ENCODE data around the gene TRAPPC1.

Gene TRAPPC1

DNA sequence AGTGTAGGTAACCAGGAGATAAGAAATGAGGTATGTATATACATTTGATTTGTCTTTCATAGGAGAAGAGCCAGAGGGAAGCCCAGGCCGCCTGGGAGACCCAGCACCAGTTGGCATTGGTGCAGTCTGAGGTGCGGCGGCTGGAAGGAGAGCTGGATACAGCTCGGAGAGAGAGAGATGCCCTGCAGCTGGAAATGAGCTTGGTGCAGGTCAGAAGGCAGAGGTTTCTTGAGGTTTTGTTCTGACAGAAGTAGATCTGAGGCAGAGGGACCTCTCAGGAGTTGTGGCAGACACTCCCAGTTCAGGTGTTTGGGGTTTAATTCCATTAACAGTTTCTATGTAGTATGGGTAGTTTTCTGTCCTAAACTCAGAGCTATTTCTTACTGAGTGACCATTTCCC is 8.3 kb upstream of the TRAPPC1 start:
- no peak for DNase-seq

GRCh38 chr17:7935859-7936258 is 4.1 kb upstream of the TRAPPC1 start:
- no peak for DNase-seq

DNA sequence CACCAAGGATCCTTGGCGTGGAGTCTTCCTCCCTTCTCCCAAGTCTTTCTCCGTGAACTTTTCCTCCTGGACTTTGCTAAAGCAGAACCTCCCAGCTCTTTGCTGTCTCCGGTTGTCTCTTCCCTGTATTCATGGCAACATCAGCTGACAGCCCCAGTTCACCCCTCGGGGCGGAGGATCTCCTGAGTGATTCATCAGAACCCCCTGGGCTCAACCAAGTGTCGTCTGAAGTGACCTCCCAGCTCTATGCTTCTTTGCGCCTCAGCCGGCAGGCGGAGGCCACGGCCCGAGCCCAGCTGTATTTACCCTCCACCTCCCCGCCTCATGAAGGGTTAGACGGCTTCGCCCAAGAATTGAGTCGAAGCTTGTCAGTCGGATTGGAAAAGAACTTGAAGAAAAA is 1.2 kb upstream of the TRAPPC1 start:
- DNase-seq, result no peak

- DNase-seq, result no peak
These were observed 741 bp upstream of the TRAPPC1 start for GRCh38 chr17:7932483-7932891.

DNA sequence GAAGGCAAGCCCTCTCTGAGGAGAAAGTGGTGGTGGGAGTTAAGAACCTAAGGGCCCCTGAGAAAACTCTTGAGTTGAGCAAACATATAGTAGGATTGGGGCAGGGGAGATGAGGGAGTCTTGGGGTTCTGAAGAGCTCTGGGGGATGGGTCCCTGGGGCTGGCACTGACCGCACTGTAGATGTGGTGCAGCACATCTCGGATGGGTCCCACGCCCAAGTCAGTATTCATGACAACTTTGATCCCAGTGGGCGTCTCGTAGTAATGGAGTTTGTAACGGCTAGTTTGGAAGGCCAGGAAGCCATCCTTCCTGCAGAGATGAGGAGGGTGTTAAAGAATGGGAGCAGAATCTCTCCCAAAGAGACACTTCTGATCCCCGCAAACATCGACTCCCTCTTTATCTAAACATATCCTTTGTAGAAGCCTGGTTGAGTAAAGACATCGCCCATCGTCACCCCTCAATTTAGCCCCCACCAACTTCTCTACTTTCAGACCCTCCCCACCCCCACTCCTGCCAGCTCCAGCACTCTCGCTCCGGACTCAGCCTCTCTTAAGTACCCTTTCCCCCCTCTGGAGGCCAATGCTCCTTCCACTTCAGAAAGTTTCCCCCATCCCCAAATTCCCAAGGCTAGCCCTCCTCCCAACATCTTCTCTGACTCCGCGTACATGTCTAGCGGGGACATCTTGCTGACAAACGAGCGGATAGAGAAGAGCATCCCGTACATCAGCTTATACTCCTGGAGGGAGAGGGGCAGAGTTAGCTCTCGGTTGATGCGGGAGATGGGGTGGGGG is 710 bp downstream of the TRAPPC1 start:
- no peak for DNase-seq

DNA sequence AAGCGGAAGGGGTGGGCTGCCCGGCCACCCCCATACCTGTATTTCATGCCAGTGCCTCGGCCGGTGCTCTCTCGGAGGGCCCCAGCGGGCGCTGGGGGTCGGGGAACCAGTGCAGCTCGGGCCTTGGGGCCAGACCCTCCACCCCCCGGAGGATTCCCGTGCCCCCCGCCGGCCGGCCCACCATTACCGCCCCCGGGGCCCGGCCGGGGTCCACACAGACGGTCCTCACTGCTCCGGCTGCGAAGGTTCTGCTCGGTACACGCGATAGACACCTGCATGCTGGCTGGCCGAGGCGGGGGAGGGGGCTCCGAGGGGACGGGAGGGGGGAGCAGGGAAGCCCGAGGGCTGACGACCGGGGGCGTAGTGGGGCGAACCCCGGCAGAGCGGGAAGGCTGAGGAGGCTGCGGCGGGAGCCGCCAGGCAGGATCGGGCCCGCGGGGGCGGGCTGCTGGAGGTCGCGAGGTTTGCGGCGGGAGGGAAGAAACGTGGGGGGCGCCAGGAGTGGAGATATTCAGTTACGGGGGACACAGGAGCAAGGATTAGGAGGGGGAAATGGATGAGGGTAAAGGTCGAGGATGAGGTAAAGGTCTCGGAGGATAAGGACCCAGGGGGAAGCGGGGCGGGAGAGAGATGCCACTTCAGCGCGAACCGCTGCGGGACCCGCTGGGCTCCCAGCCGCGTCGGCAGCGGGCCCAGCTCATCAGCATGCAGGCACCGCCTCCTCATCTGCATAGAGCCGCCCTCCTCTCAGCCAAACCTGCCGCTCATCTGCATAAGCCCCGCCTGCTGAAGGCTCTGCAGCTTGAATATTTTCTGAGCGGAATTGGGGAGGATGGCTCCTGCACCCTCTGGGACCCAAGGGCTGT is 2.4 kb downstream of the TRAPPC1 start, which contains the start of gene KCNAB3:
KCNAB3 (minus strand) TSS at position 699 of the 866 bp plus-strand sequence; CDS start at position 278, 421 bp downstream.
- peak; percentile 5 for DNase-seq

DNA sequence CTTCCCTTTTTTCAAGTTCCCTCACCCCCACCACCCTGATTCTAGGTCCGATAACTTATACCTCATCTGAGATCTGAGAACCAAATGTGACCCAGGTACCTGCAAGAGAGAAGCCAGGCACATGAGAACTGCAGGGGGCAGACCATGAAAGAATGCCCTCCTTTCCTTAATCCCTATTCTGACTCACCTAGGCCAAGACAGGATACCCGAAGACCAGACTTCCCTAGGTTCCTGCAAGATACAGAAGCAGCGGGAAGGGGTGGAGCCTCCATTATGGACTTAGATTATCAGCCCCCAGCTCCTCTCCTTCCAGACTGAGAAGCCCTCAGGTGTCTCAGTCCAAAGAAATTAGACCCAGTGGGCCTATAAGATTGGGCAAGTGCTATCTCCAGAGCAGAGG is 4.2 kb downstream of the TRAPPC1 start:
- DNase-seq, result no peak

DNA sequence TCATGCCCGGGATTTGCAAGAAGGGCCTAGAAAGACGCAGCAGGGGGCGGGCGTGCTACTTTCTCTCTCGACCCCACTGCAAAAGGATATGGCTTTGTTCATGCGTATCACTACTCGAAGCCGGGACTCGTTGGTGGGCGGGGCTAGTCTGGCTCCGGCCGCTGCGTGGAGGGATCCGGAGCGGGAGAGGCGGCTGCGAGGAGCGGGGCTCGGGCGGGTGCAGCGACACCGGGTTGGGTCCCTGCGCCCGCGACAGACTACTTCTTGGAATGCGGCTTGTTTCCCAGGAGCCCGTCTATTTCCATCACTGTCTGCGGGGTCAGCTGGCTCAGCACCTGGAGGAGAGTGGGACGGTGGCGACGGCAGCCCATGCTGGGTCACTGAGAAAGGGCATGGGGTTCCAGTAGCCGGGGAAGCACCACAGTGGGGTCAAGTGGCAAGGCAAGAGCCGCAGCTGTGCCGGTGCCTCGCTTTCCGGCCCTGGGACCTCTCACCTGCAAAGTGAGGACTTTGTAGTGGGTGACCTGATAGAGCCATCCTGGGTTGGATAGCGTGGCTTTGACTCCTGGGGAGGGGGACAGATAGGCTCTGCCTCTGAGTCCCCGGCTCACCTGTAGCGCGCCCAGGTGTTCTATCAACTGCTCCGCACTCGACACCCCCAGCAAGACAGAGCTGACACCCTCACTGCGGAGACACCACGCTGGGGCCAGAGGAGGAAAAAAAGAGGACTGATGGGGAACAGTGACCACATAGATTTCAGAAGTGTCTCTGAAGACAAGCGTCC is 8.7 kb downstream of the TRAPPC1 start:
- peak; percentile 24 for DNase-seq

- no peak for DNase-seq
These were observed 9.4 kb downstream of the TRAPPC1 start for GRCh38 chr17:7922269-7922844.

DNA sequence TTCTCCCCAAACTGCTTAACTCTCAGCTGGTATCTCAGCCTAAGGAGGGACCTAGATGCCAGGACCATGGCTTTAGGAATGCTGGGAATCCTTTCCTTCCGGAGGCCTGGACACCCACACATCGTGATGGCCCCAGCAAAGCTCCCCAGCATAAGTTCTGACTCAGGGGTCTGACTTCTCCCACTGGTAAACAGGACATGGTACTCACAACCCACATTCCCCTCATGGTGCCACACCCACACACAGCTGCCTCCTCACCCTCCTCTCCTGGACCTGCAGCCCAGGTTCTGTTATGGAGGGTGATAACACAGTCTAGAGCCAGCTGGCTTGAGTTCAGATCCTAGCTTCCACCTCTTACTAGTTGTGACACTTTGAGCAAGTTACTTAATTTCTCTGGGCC is 14.9 kb downstream of the TRAPPC1 start:
- DNase-seq, result no peak

DNA sequence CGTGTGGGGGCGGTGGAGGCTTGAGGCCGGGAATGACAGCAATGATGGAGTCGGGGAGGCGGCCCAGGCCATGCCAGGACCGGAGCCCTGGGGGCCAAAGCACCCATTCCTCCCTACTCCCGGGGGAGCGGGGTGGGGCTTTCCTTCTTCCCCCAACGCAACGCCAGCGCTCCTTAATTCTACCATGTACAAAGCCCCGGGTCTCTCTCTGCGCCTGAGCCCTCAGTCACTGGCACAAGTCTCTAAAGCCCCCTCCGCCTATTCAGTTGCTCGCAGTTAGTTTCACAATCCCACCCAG is 15.4 kb downstream of the TRAPPC1 start:
- no peak for DNase-seq

GRCh38 chr17:7915611-7916384 is 15.9 kb downstream of the TRAPPC1 start, which contains the start of gene RNF227:
Gene RNF227 (minus strand): TSS chr17:7916289. CDS start chr17:7916195, 94 bp downstream.
- peak; percentile 68 for DNase-seq

DNA sequence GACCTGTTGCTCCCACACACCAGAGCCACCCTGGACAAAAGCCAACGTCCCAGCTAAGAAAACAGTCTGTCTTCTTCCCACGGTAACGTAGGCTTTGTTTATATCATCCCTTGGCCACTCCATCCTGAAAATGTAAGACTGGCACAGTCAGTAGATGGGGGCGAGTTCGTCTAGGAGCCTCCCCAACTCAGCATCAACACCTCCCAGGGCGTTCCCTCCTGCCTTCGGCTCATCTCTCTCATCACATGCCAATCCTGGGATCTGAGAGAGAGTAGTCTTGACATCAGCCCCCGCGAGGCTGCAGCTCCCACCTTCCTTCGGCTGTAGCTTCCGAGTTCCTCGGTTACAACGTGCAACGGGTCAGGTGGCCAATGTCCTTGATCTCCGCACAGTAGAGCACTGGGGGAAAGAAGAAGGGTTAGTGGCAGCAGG is 16.6 kb downstream of the TRAPPC1 start:
- no peak for DNase-seq

DNA sequence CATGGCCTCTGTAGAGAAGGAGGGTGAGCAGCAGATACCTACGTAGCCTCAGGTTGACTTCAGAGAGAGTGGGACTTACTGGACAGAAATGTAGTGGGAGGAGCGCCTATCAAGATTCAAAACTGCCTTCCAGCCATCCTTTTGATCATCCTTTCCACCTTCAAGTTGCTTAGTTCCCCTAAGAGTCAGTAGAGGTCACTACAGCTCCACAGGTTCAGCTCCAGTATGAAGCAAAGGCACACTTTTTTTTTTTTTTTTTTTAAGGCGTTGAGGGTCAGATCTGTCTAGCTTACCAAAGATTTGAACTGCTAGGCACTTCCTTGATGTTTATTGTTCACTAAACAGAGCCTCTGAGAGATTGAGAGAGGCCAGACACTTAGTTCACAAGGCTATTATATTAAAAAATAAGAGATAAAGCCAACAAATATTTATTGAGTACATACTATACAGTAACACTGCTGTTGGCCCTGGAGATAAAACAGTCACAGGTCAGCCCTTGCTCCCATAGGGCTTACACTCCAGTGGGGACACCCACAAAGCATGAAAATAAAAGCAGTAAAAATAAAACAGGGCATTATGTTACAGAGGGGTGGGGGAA is 18.7 kb downstream of the TRAPPC1 start:
- peak; percentile 32 for DNase-seq

DNA sequence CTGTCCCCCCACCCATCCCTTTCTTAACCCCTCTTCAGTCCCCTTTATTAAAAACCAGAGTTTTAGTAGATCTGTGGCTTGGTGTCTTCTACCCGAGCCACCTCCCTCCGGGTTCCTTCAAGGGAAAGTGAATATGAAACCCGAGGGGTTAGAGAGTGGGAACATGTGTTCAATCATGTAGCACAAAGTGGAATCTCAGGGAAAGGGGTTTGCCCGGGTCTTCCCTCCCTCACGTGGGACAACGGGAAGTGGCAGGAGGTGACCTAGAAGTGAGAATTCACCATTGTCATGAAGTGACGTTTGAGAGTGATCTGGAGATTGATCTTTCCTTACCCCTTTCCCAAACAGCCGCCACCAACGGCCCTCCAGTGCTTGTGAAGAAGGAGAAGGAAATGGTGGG is 20.6 kb downstream of the TRAPPC1 start:
- no peak for DNase-seq

GRCh38 chr17:7910711-7911110 is 21.0 kb downstream of the TRAPPC1 start:
- no peak for DNase-seq

- DNase-seq, result no peak
These were observed 21.5 kb downstream of the TRAPPC1 start for GRCh38 chr17:7910281-7910680.

GRCh38 chr17:7909089-7909488 is 22.7 kb downstream of the TRAPPC1 start:
- no peak for DNase-seq

GRCh38 chr17:7903154-7904103 is 28.3 kb downstream of the TRAPPC1 start:
- no peak for DNase-seq

GRCh38 chr17:7897773-7898172 is 34.0 kb downstream of the TRAPPC1 start:
- no peak for DNase-seq
